GM12873 (cell line): Measurements from ENCODE around the gene PPM1L.

Experiments
- TF ChIP-seq, protein P1 (sequence below): IDR thresholded peaks from 2 replicates; pipeline ENCODE4 v1.5.1; 2012; ENCODE audit warnings: low read depth, mild to moderate bottlenecking, moderate library complexity, low read length, control low read depth; ENCODE audit not compliant: insufficient read depth; ENCODE audit errors: missing control alignments

The PPM1L gene

DNA sequence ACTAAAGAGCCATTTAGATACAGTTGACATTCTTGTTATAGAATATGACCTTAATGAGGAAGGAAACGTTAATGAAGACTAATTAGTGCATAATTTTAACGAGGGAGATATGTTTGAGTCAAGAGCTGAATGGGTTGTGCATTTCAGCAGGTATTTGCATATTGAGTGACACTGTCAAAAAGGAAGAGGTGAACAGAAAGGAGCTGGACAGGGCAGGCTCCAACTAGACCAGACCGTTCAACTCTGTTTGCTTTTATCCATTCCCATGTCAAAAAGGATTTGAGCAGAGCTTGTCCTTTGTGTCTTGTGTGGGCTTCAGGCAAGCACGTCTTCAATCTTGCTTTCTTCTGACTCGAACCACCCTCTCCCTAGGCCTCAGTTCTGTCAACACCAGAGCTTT lies 308.4 kb downstream of the PPM1L start:
- TF ChIP-seq, protein P1, sequence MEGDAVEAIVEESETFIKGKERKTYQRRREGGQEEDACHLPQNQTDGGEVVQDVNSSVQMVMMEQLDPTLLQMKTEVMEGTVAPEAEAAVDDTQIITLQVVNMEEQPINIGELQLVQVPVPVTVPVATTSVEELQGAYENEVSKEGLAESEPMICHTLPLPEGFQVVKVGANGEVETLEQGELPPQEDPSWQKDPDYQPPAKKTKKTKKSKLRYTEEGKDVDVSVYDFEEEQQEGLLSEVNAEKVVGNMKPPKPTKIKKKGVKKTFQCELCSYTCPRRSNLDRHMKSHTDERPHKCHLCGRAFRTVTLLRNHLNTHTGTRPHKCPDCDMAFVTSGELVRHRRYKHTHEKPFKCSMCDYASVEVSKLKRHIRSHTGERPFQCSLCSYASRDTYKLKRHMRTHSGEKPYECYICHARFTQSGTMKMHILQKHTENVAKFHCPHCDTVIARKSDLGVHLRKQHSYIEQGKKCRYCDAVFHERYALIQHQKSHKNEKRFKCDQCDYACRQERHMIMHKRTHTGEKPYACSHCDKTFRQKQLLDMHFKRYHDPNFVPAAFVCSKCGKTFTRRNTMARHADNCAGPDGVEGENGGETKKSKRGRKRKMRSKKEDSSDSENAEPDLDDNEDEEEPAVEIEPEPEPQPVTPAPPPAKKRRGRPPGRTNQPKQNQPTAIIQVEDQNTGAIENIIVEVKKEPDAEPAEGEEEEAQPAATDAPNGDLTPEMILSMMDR, result no peak

- TF ChIP-seq, protein P1, result no peak
Observed at GRCh38 chr3:161066930-161067329, 310.9 kb downstream of the PPM1L start.

- TF ChIP-seq, protein P1, result no peak
Observed at GRCh38 chr3:161067335-161067734, 311.3 kb downstream of the PPM1L start.

- TF ChIP-seq, protein P1, result no peak
Observed at GRCh38 chr3:161069511-161070251, 313.6 kb downstream of the PPM1L start.

- TF ChIP-seq, protein P1, result no peak
Observed at GRCh38 chr3:161070252-161070930, 314.4 kb downstream of the PPM1L start.

DNA sequence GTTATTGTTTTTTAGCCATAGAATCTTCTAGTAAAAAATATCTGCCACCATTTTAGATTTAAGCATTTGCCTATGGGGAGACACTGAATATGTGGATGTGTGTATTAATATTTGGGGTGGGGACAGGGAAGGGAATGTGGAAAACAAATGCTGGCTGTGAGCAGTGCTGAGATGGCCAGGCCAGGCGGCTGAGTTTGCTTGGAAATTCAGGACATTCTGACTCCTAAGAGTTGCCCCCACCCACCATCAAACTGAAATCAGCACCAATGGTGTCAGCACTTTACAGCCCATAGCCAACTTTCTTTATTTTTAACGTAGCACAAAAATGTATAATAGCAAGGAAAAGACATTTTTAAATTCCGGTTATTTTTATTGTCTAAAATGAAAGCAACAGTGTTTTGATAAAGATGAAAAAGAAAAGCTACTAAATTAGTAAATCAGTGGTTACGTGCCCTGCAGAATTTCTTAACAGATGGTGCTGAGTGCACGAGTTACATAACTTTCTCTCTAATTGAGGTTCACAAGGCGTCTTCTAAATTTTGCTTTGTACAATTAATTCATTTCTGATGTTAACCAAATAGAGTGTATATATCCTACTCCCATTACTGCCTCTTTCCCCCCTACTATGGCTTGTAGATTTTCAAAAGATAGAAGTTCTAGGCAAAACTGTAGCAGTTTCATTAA lies 315.1 kb downstream of the PPM1L start:
- TF ChIP-seq, protein P1, result no peak

DNA sequence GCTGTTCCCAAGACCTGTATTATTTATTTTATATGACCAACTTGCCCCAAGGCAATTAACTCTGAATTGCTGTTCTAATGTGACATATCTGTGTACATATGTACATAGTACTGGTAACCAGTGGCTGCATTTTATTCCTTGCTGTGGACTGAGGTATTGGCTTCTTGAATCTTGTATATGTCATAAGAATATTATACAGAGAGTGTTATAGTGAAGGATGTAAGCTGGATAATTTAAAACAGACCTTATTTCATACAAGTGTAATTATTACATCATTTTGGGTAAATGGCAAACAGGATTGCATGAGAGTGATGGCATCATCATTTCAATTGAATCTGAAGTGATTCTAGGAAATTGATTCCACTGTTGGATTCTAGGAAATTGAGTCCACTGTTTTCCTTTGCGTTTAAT lies 316.2 kb downstream of the PPM1L start:
- TF ChIP-seq, protein P1, result no peak
